Activated T-cell treated with anti-CD3 and anti-CD28 coated beads for 48 hours (primary cell): ENCODE results near the gene SERF2.
"Not testable (repeated sequence)": the region's sequence is repeated elsewhere in the genome, so short reads cannot be mapped to it uniquely, and the experiment has no call there.

Experiments
- DNase-seq: peaks from one replicate; pipeline ENCODE4 v3.0.0-alpha.2; 2020; ENCODE audit warnings: low read depth

The SERF2 gene

DNA sequence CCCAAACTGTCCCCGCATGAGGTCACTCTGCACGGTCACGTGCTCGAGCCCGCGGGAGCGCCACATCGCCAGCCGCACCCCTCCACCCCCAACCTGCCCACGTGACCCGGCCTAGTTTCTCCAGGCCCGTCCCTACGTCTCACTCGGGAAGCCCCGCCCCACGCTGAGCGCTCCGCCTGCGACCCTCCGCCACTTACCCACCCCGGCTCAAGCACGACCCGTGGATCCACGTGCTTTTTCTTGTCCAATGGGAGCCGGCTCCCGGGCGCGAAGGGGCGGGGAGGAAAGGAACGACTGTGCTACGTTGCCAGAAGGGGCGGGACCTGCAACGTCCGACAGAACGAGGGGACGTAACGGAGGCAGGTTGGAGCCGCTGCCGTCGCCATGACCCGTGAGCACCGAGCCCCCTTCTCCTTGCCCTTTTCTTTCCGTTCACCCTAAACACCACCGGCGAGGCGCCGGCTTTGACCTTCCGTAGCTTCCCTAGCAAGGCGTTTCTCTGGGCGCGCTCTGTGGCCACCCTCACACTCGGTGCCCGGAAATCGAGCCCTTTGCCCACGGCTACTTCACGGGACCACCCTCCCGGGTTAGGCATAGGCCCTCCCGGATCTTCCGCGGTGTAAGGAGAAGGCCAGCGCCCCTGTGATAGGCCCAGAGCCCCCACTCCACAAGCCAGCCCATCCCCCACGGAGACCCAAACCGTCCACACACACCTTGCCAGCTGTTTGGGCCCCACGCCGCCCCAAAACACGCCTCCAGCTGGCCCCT, at the start of gene SERF2:
SERF2 (plus strand) TSS at position 328 of the 768 bp plus-strand sequence; CDS start at position 385, 57 bp downstream.
- DNase-seq, result peak; percentile 100

DNA sequence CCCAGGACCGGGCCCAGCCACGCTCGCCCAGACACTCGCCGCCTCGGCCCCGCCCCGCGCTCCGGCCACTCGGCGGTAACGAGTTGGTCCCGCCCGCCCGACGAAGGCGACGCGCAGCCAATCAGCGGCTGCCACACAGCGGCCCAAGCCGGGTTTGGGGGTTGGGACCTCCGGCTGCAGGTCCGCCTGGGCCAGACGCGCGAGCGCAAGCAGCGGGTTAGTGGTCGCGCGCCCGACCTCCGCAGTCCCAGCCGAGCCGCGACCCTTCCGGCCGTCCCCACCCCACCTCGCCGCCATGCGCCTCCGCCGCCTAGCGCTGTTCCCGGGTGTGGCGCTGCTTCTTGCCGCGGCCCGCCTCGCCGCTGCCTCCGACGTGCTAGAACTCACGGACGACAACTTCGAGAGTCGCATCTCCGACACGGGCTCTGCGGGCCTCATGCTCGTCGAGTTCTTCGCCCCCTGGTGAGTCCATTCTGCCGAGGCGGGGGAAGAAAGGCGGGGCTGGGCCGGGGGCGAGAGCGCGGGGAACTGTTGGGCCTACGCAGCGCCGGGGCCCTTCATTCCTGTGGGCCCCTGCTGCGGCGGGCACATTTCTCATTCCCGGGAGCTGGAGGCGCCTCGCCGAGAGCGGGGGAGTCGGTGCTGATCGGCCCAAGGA, 45.7 kb upstream of the SERF2 start, which contains the start of gene PDIA3:
PDIA3 (plus strand) TSS at position 194 of the 658 bp plus-strand sequence; CDS start at position 296, 102 bp downstream.
- DNase-seq, result peak; percentile 89

DNA sequence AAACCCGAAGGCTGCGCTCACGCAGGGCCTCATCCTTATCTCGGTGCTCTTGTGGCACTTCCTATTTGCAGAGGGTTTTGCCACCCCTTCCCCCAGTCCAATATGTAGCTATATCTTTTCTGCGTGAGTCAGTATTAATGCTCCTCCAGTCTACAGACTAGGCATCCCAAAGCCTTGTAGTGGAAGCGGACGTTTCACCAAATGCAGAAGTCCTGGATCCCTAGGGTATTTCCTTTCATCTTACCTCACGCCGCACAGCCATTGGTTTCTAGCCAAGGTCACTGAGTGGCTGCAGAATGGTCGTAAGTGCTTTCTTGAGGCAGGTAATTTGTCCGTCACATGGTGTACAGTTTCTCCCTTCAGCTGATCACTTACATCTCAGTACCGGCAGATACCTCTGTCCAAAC, 45.2 kb upstream of the SERF2 start:
- DNase-seq, result not testable (repeated sequence)

DNA sequence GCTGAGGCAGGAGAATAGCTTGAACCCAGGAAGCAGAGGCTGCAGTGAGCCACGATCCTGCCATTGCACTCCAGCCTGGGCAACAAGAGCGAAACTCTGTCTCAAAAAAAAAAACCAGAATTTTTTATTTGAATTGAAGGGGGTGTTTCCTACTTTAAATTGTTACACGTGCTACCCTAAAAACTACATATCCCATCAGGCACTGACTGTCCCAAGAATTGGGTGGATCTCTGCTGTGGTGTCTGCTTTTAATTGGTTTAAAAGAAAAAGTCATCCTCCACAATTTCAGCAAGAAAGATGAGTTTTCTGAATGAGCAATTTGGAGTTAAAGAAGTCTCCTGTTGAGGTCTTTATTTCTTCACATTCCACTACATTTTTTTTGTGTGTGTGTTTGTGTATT, 43.7 kb upstream of the SERF2 start:
- no peak for DNase-seq

DNA sequence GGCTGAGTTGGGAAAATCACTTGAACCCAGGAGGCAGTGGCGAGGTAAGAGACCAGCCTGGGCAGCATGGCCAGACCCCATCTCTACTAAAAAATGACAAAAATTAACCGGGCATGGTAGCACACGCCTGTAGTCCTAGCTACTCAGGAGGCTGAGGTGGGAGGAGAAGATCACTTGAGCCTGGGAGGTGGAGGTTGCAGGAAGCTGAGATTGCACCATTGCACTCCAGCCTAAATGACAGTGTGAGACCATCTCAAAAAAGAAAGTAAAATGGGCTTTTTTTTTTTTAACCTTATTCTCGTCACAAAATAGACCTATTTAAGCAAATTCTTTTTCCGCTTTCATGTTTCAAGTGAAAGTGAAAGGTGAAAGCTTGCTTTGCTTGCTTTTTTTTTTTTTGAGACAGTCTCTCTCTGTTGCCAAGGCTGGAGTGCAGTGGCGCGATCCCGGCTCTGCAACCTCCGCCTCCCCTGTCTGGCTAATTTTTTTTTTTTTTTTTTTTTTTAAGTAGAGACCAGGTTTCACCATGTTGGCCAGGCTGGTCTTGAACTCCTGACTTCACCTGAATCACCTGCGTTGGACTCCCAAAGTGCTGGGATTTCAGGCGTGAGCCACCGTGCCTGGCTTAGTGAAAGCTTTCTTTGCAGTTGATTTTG, 42.3 kb upstream of the SERF2 start:
- peak; percentile 17 for DNase-seq

DNA sequence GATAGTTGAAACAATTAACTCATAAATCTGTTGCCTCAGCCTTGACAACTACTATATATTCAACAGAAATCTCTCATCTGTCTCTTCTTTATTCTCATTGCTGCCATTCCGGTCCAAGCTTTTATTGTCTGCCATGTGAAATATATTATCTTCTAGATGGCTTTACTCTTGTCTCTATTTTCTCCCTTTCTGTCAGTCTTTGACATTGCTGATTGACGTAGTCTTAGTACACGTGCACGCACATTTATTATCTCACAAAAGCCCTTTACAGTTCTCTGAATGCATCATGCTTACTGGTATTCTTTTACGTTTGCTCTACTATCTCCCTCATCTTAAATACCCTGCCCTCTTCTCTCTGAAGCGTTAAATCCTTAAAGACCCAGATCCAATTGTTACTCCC, 40.2 kb upstream of the SERF2 start:
- DNase-seq, result no peak

DNA sequence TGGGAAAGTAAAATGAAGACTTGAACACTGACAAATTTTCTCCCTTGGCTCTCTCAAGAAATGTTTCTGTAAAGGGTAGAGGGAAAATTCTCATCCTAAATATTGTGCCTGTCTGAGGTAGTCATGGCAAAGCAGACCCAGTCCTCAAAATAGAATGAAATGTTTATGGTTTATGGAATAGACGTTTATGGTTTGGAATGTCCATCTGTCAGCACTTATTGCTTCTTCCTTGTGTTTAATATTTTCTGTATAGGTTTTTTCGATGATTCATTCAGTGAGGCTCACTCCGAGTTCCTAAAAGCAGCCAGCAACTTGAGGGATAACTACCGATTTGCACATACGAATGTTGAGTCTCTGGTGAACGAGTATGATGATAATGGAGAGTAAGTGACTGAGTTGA, 29.3 kb upstream of the SERF2 start:
- no peak for DNase-seq

DNA sequence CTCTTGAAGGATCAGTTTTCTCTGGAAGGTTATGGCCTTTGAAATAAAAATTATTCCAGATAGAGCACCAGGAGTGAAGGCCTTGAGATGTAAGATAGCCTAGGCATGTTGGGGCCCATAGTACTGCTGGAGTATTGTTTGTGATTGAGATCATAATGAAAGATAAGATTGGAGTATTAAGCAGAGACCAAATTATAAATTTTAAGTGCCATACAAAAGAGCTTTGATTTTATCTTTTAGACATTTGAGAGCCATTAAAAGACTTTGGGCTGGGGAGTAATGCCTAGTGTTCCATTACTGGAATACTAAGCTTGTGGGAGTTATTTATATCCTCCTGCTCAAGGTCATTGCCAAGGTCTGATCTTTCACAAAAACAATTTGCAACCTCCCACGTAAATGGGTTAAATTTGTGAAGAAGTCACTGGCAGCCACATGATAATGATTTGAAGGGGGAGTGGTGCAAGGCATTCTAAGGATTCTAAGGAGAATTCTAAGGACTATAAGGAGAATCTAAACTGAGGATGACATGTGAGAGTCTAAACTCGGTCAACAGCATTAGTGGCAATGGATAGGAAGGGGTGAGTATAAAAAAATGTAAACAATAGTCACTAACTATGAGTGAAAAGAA, 28.2 kb upstream of the SERF2 start:
- DNase-seq, result no peak

DNA sequence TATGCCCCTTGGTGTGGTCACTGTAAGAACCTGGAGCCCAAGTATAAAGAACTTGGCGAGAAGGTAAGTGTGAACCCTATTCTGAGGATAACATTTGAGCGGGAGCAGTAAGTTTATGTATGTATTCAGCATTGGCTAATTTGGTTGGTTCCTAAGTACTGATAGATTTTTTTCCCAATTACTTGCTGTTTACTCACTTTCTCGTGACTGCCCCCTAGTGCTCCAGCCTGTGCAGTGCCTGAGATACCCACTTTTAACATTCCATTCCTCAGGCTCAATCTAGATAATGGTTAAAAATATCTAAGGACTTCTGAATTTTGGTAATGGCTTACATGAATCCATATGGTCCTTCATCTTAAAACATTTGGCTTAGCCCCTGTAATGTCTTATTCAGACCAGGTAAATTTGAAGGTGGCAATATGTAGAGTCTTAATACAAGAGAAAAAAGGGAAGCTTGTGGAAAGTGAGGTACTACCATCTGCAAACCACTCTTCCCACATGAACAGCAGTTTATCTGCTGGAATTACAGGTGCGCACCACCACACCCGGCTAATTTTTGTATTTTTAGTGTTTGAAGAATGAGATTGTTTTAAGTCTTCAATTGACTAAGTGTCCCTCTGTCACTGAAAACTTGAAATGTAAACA, 22.4 kb upstream of the SERF2 start:
- peak; percentile 45 for DNase-seq

DNA sequence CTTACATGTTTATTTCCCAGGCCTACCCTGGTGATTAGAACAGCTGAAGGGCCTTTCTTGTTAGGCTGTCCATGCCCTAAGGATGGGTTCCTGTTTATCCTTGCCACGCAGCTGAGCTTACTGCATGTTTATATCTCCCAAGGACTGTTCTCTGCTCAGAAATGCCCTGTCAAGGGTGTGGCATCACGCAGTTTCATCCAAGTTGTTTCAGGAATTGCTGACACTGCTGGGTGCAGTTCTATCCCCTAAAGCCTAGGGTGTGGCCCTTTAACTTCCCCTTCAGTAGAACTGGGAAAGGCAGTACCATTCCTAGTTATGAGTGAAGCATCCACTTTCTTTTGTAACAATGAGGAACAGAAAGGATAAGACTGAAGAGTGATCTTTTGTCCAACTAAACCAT, 20.3 kb upstream of the SERF2 start:
- no peak for DNase-seq

DNA sequence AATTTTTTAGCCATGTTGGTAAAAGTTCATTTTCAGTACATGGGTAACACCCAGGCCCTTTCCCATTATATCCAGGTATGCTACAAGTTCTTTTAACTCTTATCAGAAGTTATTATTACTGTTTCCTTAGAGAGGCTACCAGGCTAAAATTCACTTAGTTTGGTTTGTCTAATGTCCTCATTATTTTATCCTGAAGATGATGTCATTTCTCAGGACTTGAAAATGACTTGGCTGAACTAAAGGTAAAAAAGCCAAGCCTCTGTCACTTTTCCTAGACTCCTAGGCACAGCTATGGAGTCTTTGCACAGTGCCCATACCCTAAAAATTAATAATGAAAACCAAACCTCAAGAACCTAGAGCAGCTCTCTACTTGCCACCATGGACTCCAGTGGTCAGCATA, 19.5 kb upstream of the SERF2 start:
- DNase-seq, result no peak

DNA sequence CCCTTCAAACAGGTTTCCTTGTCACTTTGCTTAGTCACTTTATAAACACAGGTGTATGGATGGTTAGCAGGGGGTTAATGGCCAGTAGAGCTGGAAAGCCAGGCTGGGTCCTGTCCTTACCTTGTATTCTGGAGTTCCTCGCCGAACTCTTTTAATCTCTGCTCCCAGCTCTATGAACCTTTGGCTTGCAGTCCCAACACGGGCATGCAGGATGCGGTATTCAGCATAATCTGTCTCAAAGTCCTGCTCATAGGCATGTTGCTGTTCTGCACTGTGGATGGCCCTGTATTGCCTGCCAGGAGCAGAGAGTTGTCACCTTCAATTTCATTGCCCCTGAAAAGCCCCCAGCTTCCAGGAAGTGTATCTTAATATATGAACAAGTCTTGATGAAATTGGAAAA, 18.1 kb upstream of the SERF2 start:
- DNase-seq, result no peak

DNA sequence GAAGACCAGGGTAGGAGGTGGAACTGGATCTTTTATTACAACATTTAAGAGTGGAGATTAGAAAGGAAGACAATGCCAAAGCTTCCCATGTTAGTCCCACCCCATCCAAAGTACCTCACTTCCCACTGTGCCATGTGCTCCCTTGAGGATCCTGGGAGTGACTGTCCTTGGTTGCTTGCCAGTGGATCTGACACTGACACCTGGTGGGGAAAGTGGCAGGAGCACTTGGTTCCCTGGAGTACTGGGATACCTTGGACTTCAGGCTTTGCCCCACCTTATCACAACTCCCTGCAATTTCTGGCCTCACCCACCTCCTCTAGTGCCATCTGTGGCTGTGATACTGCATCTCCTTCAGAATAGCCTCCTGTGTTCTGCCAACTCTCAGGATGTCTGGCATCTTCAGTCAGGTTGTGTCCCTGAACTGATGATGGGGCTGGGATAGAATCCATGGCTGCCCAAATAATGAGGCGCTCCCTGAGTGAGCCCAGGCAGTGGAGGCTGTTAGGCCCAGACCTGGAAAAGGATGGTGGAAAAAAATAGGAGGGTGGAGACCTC, 16.6 kb upstream of the SERF2 start:
- no peak for DNase-seq

DNA sequence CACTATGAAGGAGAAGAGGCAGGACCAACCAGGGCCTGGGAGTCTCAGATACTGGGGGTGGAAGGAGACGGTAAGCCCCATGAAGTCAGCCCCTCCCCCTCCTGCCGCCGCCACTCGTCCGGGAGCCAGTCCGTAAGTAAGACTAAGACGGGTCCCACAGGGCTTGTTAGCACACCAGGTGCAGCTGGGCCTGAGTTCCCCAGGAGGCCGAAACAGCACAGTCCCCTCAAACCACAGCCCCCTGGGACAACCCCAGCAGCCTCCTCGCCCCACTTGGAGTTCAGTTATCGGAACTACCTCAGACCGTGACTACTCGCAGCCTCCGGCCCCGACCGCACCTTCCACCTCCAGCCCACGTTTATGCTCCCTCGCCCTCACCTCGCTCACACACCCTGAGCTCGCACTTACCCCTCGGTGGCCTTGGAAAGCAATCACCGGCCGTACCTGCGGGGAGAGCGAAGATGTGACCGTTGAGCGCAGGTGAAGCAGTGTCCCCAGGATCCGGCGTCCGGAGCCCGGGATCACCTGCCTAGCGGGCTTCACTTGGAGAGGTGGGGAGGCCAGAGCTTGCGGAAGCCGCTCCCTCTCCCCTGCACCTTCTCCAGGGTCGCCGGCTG, 15.9 kb upstream of the SERF2 start:
- no peak for DNase-seq

DNA sequence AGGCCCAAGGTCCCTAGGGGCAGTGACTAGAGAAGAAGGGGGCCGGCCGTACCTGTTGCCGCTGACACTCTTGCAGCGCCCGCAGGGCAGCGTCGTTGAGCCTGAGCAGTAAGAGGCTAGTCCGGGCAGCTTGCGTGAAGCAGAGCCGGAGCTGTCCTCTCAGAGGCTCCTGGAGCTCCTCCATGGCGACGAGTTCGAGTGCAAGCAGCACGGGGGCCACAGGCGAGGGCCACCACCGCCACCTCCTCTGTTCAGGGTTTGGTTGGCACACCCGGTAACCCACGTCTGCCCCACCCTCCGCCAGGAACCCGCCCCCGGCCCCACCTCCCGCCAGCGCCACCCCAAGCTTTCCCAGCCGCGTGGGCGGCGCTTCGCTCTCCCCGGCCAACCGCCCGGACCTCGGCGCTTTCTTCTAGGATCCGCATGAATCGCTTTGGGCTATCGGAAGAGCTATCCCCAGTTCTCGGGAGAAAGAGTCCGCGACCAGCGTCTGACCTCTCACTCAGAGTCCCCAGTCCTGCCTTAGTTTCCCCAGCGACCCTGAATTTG, 15.3 kb upstream of the SERF2 start, which contains the start of gene ELL3:
ELL3 (minus strand) TSS at position 249 of the 549 bp plus-strand sequence; CDS start at position 184, 65 bp downstream.
- peak; percentile 76 for DNase-seq

DNA sequence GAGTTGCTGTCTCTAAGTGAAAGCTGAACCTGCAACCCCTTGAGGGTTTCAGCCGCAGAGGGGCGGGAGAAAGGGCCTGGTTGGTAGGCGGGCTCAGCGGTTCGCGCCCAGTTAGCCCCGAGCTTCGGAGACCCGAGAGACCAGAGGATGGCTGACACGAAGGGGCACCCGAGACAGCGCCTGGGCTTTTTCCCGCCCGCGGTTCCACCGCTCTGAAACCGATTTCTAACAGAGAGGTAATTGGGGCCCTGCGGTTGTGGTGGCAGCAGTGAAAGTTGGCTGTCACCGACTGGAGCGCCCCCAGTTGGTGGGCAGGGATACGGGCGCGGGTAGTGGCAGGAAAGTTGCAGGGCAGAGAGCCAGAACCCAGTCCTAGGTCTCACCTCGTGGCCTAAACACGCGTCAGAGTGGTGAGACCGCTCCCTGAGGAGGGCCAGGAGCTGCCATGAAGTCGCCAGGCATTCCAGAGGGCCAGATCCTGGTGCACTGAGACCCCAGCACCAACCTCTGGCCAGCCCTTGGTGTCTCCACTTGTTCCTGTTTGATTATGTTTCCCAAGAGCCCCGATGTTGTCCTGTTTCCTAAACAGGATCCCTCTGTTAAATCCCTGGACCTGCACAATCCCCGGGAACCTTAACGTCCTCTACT, 14.7 kb upstream of the SERF2 start:
- DNase-seq, result peak; percentile 88

DNA sequence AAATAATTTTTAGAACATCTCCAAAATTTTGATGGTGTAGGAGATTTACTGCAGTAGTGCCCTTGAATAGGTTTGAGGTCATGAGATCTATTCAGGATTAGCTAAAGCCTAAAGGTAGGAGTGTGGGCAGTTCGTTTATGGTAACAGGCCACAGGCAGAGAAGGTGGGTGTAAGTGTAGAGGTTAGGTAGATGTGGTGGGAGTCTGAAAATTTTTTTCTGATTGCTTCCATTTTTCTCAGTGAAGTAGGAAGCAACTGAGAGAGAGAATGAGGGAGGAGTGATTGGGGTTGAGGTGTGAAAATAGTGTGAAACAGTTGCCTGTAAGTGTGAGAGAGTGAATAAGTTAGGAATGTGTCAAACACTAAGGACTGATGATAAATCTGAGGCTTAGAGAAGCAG, 13.1 kb upstream of the SERF2 start:
- DNase-seq, result no peak

DNA sequence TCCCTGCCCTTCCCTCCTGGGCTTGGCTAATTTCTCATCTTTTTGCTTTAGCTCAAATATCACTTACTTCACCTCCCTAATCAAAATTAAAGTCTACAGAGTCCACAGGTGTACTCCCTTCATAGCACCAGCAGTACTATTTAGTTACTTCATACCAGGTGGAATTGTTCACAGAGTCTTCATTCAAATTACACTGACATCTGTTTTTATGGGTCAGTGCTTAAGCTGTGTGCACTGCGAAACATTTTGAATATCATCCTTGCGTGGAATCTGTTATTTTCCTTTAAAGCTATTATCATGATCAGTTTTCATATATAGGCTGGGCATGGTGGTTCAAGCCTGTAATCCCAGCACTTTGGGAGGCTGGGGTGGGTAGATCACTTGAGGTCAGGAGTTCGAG, 2.7 kb upstream of the SERF2 start:
- no peak for DNase-seq

DNA sequence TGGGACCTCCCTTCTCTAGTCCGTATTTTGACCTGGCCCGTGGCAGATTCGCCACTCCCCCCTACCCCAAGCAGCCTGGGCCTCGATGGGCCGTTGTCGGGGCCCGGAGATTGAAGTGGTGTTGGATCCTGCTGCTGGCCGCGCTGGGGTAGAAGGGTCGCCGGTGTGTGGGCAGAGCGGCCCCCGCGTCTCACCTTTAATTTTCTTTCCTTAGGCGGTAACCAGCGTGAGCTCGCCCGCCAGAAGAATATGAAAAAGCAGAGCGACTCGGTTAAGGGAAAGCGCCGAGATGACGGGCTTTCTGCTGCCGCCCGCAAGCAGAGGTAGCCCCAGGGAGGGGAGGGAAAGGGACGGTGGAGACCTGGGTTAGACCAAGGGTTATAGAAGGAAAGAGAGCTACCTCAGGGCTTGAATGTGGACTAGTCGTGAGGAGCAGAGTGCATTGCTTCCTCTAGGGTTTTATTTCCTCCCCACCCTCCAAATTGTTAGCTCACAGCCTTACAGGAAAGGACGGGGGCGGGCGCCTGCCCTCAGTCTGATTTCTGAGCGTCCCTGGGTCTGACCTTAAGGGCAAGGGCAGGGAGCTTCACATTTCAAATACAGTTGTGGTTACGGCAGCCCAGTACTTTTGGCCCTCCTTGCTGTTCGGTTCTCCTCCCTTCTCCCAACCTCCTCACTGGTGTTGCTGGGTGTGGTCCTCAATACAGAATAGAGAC, 799 bp downstream of the SERF2 start:
- DNase-seq, result no peak

DNA sequence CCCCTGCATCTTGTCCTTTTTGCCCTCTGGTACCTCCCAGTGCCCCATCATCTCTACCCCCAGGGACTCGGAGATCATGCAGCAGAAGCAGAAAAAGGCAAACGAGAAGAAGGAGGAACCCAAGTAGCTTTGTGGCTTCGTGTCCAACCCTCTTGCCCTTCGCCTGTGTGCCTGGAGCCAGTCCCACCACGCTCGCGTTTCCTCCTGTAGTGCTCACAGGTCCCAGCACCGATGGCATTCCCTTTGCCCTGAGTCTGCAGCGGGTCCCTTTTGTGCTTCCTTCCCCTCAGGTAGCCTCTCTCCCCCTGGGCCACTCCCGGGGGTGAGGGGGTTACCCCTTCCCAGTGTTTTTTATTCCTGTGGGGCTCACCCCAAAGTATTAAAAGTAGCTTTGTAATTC, 1.5 kb downstream of the SERF2 start:
- DNase-seq, result no peak
